Mesenchymal stem cell (in vitro differentiated cells and primary cell): ENCODE measurements around the gene GALNT13.

Experiments used
- DNase-seq: peaks from one replicate; pipeline ENCODE4 v3.0.0-alpha.2; 2013
- H2AFZ ChIP-seq: one replicate; pipeline ENCODE4 v1.6.1; 2013; ENCODE audit warnings: low read depth, mild to moderate bottlenecking, control low read depth, inconsistent platforms, low read length, moderate library complexity
- H2AK5ac ChIP-seq: 2 replicates; pipeline ENCODE4 v1.6.1; 2013; ENCODE audit warnings: low read length, moderate library complexity, mild to moderate bottlenecking, inconsistent platforms; ENCODE audit not compliant: severe bottlenecking
- H2BK120ac ChIP-seq: one replicate; pipeline ENCODE4 v1.6.1; 2013; ENCODE audit warnings: low read depth, mild to moderate bottlenecking, inconsistent platforms, low read length, moderate library complexity
- H2BK12ac ChIP-seq, 2 experiments: one replicate each; pipeline ENCODE4 v1.6.1; 2013; ENCODE audit warnings: inconsistent platforms in 2 of 2, low read length in 2 of 2, mild to moderate bottlenecking in 2 of 2, moderate library complexity in 2 of 2, control low read depth in 1 of 2
- H2BK15ac ChIP-seq: one replicate; pipeline ENCODE4 v1.6.1; 2013; ENCODE audit warnings: mild to moderate bottlenecking, low read depth, inconsistent platforms; ENCODE audit not compliant: poor library complexity, severe bottlenecking
- H2BK5ac ChIP-seq: 2 replicates; pipeline ENCODE4 v1.6.1; 2013; ENCODE audit warnings: low read depth, mild to moderate bottlenecking, low read length, control low read depth, inconsistent platforms; ENCODE audit not compliant: poor library complexity, severe bottlenecking
- H3K14ac ChIP-seq, 2 experiments: one replicate each; pipeline ENCODE4 v1.6.1; 2013; ENCODE audit warnings: inconsistent platforms in 2 of 2, low read length in 2 of 2, control low read depth in 1 of 2, mild to moderate bottlenecking in 1 of 2, moderate library complexity in 1 of 2
- H3K18ac ChIP-seq, 2 experiments: one replicate each; pipeline ENCODE4 v1.6.1; 2013; ENCODE audit warnings: inconsistent platforms in 2 of 2, low read length in 2 of 2, control low read depth in 1 of 2, low read depth in 1 of 2, mild to moderate bottlenecking in 1 of 2
- H3K23ac ChIP-seq, 2 experiments: one replicate each; pipeline ENCODE4 v1.6.1; 2013; ENCODE audit warnings: inconsistent platforms in 2 of 2, low read length in 2 of 2, mild to moderate bottlenecking in 2 of 2, moderate library complexity in 2 of 2, control low read depth in 1 of 2
- H3K27ac ChIP-seq: 2 replicates; pipeline ENCODE4 v1.5.1; 2013; ENCODE audit warnings: mild to moderate bottlenecking, moderate library complexity, low read length, control low read depth, inconsistent platforms; ENCODE audit not compliant: poor library complexity, severe bottlenecking
- H3K27me3 ChIP-seq, 2 experiments: 2 replicates each; pipeline versions ENCODE4 v1.6.1 to v1.7.0; 2013; ENCODE audit warnings: low read length in 2 of 2, mild to moderate bottlenecking in 2 of 2, moderate library complexity in 2 of 2, control low read depth in 1 of 2, inconsistent platforms in 1 of 2; ENCODE audit not compliant: control insufficient read depth in 1 of 2, insufficient read depth in 1 of 2
- H3K36me3 ChIP-seq, 2 experiments: 2 replicates each; pipeline versions ENCODE4 v1.6.1 to v1.7.0; 2013; ENCODE audit warnings: low read length in 2 of 2, control low read depth in 1 of 2, inconsistent platforms in 1 of 2, low read depth in 1 of 2, mild to moderate bottlenecking in 1 of 2; ENCODE audit not compliant: insufficient read depth in 2 of 2, control insufficient read depth in 1 of 2
- H3K4ac ChIP-seq, 2 experiments: one replicate each; pipeline ENCODE4 v1.6.1; 2013; ENCODE audit warnings: inconsistent platforms in 2 of 2, low read length in 2 of 2, mild to moderate bottlenecking in 2 of 2, moderate library complexity in 2 of 2, control low read depth in 1 of 2, low read depth in 1 of 2
- H3K4me1 ChIP-seq: 2 replicates; pipeline ENCODE4 v1.6.1; 2013; ENCODE audit warnings: low read depth, low read length, control low read depth; ENCODE audit not compliant: control insufficient read depth, insufficient read depth
- H3K4me2 ChIP-seq: 2 replicates; pipeline ENCODE4 v1.6.1; 2013; ENCODE audit warnings: low read length, mild to moderate bottlenecking, inconsistent platforms; ENCODE audit not compliant: poor library complexity, severe bottlenecking
- H3K4me3 ChIP-seq, 2 experiments: 2 replicates each; pipeline versions ENCODE4 v1.5.1 to v1.7.0; 2013; ENCODE audit warnings: low read length in 2 of 2, mild to moderate bottlenecking in 2 of 2, control low read depth in 1 of 2, low read depth in 1 of 2; ENCODE audit not compliant: insufficient read depth in 1 of 2
- H3K79me1 ChIP-seq: replicated peaks from 2 replicates; pipeline ENCODE4 v1.6.1; 2013; ENCODE audit warnings: mild to moderate bottlenecking, control low read depth, low read length, inconsistent platforms; ENCODE audit not compliant: poor library complexity, severe bottlenecking
- H3K9ac ChIP-seq: 2 replicates; pipeline ENCODE4 v1.7.0; 2013; ENCODE audit warnings: mild to moderate bottlenecking, low read length, moderate library complexity
- H3K9me3 ChIP-seq: 2 replicates; pipeline ENCODE4 v1.7.0; 2013; ENCODE audit warnings: mild to moderate bottlenecking, low read length; ENCODE audit not compliant: control insufficient read depth
- H4K8ac ChIP-seq: one replicate; pipeline ENCODE4 v1.6.1; 2013; ENCODE audit warnings: inconsistent platforms, mild to moderate bottlenecking, low read length, moderate library complexity
- H4K91ac ChIP-seq: one replicate; pipeline ENCODE4 v1.6.1; 2013; ENCODE audit warnings: mild to moderate bottlenecking, low read length, inconsistent platforms
- WGBS: methylation state at CpG from one replicate; pipeline ENCODE4 v1.1.7; 2013; ENCODE audit warnings: mixed read lengths; 5-methylcytosine and 5-hydroxymethylcytosine counted together

GALNT13 gene

GRCh38 chr2:153858250-153858649 lies 13.5 kb upstream of the GALNT13 start:
- no peak overlapping the region for H3K4ac ChIP-seq
- WGBS = 88% methylated on average over 1 of the region's 1 CpG

DNA sequence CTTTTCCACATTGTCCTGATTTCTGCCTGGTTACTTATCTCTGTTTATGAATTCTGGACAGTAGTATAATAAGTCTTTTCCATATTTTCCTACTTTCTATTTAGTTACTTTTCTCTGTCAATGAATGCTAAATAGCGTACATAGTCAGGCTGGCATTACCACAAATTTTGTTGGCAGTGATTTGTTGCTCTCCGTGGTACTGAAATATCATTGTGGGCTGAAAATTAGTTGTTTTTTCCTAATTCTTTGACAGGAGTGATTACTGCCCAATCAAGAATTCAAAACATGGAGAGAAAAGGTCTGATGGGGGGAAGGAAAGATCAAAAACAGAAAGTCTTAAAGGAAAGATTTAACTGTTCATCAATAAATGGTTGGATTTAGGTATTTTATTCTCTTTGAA lies 7.7 kb upstream of the GALNT13 start:
- Histone ChIP-seq H3K4me3 (no peak overlapping the region), H3K27me3 (no peaks in the 10 kb centered on the region), H3K79me1 (no peaks in the 10 kb centered on the region), H4K91ac (no peak overlapping the region), H3K9me3 (no peaks in the 10 kb centered on the region), H2BK15ac (no peak overlapping the region), H2AK5ac (no peak overlapping the region), H3K27ac (no peak overlapping the region), H4K8ac (no peak overlapping the region), H3K23ac (no peak overlapping the region), H2BK12ac (no peak overlapping the region), H3K14ac (no peak overlapping the region), H2AFZ (no peak overlapping the region), H3K4ac (no peak overlapping the region), H3K4me2 (no peak overlapping the region), H2BK120ac (no peak overlapping the region), H3K9ac (no peak overlapping the region), H2BK5ac (no peak overlapping the region), H3K18ac (no peak overlapping the region), H3K4me1 (no peaks in the 10 kb centered on the region), H3K36me3 (no peaks in the 10 kb centered on the region)
- DNase-seq = no peak
- WGBS = 0% methylated on average over 2 of the region's 2 CpGs

More at GRCh38 chr2:153858250-153858649, 13.5 kb upstream of the GALNT13 start:
- H3K36me3 ChIP-seq = no peaks in the 10 kb centered on the region
- H3K79me1 ChIP-seq = no peaks in the 10 kb centered on the region
- H3K27ac ChIP-seq = no peak overlapping the region
- no peak overlapping the region for H3K4me3 ChIP-seq
- H2BK5ac ChIP-seq = no peak overlapping the region
- DNase-seq = no peak
- no peak overlapping the region for H2AFZ ChIP-seq
- no peak overlapping the region for H2BK15ac ChIP-seq
- H3K14ac ChIP-seq = no peak overlapping the region
- no peak overlapping the region for H2BK120ac ChIP-seq
- H3K18ac ChIP-seq = no peak overlapping the region
- no peak overlapping the region for H4K8ac ChIP-seq
- H3K9ac ChIP-seq = no peak overlapping the region
- H3K9me3 ChIP-seq = no peaks in the 10 kb centered on the region
- H3K4me2 ChIP-seq = no peak overlapping the region
- no peak overlapping the region for H2BK12ac ChIP-seq
- no peak overlapping the region for H4K91ac ChIP-seq
- H3K23ac ChIP-seq = no peak overlapping the region
- no peaks in the 10 kb centered on the region for H3K4me1 ChIP-seq
- H2AK5ac ChIP-seq = no peak overlapping the region
- no peaks in the 10 kb centered on the region for H3K27me3 ChIP-seq

DNA sequence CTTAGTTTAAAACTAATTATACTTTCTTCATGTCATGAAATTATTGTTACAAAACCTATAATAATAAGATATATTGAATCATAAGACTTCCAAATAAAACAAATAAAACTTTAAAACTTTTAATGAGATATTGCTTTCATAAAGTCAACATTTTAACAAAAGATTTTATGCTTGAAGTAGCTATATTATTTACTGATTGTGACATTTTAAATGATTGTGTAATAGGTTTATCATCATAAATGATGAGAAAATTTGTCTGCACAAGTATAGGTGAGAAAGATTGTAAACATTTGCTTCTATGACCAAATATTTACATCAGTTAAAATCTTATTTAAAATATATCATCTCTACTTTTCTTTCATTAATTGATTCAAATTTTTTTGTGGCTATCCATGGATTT lies 5.1 kb upstream of the GALNT13 start:
- Histone ChIP-seq H3K9ac (no peak overlapping the region), H2AFZ (no peak overlapping the region), H2BK15ac (no peak overlapping the region), H2BK12ac (no peak overlapping the region), H3K4me3 (no peak overlapping the region), H3K14ac (no peak overlapping the region), H2AK5ac (no peak overlapping the region), H3K9me3 (no peaks in the 10 kb centered on the region), H3K79me1 (no peaks in the 10 kb centered on the region), H3K23ac (no peak overlapping the region), H3K4me2 (no peak overlapping the region), H3K18ac (no peak overlapping the region), H4K91ac (no peak overlapping the region), H3K4ac (no peak overlapping the region), H3K27ac (no peak overlapping the region), H2BK5ac (no peak overlapping the region), H3K36me3 (no peaks in the 10 kb centered on the region), H3K27me3 (peaks cover 9 to 13% of the 10 kb centered on the region in 2 experiments), H3K4me1 (peaks cover 5% of the 10 kb centered on the region), H4K8ac (no peak overlapping the region), H2BK120ac (no peak overlapping the region)
- DNase-seq = no peak

- Histone ChIP-seq H2BK5ac (no peak overlapping the region), H3K9ac (no peak overlapping the region), H2AFZ (no peak overlapping the region), H2BK120ac (no peak overlapping the region), H3K4me1 (peaks cover 20% of the 10 kb centered on the region), H3K27ac (no peak overlapping the region), H3K79me1 (no peaks in the 10 kb centered on the region), H3K14ac (no peak overlapping the region), H4K8ac (no peak overlapping the region), H3K4me3 (no peak overlapping the region), H3K9me3 (no peaks in the 10 kb centered on the region), H3K18ac (no peak overlapping the region), H3K4me2 (no peak overlapping the region), H2BK15ac (no peak overlapping the region), H3K27me3 (peaks cover 34 to 37% of the 10 kb centered on the region in 2 experiments), H3K4ac (no peak overlapping the region), H2BK12ac (no peak overlapping the region), H3K36me3 (no peaks in the 10 kb centered on the region), H4K91ac (no peak overlapping the region), H3K23ac (no peak overlapping the region), H2AK5ac (no peak overlapping the region)
- DNase-seq = no peak
- WGBS = 100% methylated on average over 1 of the region's 3 CpGs
These were observed 1.4 kb upstream of the GALNT13 start for GRCh38 chr2:153870308-153870707.
